ENCODE measurements around the gene KRTAP10-7. TPM values are rescaled to one million over a fixed set of nuclear protein-coding genes. Genes with fewer than 3 reads are reported as not detected.

KRTAP10-7 gene
- total RNA-seq, 6 experiments from 2014 or later = not detected

DNA sequence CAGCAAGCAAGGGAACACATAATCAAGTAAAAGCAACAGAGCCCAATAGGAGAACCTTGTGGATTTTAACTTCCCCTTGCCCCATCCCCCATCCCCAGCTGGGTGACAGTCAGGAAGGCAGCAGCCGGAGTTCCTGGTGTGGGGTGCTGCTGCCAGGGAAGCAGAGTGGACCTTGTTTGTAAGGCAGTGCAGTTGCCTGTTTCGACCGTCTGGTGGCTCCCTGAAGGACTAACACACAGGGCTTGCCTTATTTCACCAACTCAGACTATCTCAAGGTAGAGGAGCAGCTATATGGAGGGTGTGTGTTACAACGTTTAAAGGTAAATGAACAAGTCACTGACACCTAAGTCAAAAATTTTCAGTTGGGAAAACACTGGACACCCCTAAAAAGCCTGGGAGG is 18.1 kb downstream of the KRTAP10-7 start:
- peak; percentile 56 to 80 (median 74) for ATAC-seq
- WGBS (ENCODE audit: insufficient coverage, low coverage, low lambda C conversion rate, missing lambda C conversion rate) = 10% methylated on average over 2 of the region's 4 CpGs
- intact Hi-C loops (cut with DNase I) = no loop called here
- peak in 1 of 3 donors; percentile 57 for DNase-seq
- H3K27me3 ChIP-seq = no peaks in the 10 kb centered on the region
- TF ChIP-seq, protein P1, sequence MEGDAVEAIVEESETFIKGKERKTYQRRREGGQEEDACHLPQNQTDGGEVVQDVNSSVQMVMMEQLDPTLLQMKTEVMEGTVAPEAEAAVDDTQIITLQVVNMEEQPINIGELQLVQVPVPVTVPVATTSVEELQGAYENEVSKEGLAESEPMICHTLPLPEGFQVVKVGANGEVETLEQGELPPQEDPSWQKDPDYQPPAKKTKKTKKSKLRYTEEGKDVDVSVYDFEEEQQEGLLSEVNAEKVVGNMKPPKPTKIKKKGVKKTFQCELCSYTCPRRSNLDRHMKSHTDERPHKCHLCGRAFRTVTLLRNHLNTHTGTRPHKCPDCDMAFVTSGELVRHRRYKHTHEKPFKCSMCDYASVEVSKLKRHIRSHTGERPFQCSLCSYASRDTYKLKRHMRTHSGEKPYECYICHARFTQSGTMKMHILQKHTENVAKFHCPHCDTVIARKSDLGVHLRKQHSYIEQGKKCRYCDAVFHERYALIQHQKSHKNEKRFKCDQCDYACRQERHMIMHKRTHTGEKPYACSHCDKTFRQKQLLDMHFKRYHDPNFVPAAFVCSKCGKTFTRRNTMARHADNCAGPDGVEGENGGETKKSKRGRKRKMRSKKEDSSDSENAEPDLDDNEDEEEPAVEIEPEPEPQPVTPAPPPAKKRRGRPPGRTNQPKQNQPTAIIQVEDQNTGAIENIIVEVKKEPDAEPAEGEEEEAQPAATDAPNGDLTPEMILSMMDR (IDR thresholded peaks at IDR 0.05) = peak; percentile 7 to 36 (median 30)
- TF ChIP-seq POLR2A (IDR thresholded peaks at IDR 0.05) = no peak
- no peak overlapping the region for H3K4me3 ChIP-seq
- H3K36me3 ChIP-seq = no peaks in the 10 kb centered on the region
- no peak overlapping the region for H3K27ac ChIP-seq
- H3K9me3 ChIP-seq = no peaks in the 10 kb centered on the region
- H3K4me1 ChIP-seq = no peaks in the 10 kb centered on the region

DNA sequence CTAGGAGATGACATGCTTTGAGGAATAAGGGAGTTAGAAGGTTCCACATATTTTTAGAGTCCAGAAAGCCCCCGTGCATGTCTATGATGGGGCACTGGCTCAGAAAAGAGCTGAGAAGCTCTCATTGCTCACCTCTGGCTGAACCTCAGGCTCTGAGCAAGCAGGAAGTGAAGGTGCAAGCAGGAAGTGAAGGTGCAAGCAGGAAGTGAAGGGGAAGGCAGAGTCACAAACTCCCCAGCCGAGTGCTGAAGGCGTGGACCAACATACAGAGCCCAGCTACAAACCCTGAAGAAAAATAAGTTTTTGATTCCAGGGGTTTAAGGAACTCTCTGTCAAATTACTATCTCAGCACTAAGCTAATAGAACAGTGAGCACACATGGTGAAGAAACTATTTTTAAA is 18.5 kb downstream of the KRTAP10-7 start:
- Histone ChIP-seq H3K4me3 (no peak overlapping the region), H3K9me3 (no peaks in the 10 kb centered on the region), H3K27ac (no peak overlapping the region), H3K4me1 (no peaks in the 10 kb centered on the region), H3K27me3 (no peaks in the 10 kb centered on the region), H3K36me3 (no peaks in the 10 kb centered on the region)
- DNase-seq (peak in 1 of 3 donors; percentile 44), ATAC-seq (peak; percentile 26 to 58 (median 38))
- no peak for TF ChIP-seq POLR2A (IDR thresholded peaks at IDR 0.05)
- intact Hi-C loops (cut with DNase I) = no loop called here
- whole genome bisulfite sequencing (ENCODE audit: insufficient coverage, low coverage, low lambda C conversion rate, missing lambda C conversion rate) = 59% methylated on average over 3 of the region's 3 CpGs

DNA sequence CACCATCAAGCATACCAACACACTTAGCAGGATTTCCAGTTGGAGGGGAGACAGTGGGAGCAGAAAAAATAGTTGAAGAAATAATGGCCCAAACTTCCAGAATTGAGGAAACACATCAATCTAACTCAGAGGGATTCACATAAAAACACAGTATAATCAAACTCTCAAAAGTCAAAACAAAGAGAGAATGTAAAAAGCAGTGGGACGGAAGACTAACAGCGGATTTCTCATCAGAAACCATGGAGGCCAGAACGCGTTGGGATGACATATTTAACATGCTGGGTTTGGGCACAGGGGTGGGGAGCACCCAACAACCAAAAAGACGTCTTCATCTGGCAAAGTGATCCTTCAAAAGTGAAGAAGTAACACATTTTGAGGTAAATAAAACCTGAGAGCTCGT is 19.5 kb downstream of the KRTAP10-7 start:
- Histone ChIP-seq H3K4me3 (no peak overlapping the region), H3K4me1 (no peaks in the 10 kb centered on the region), H3K27ac (no peak overlapping the region), H3K27me3 (no peaks in the 10 kb centered on the region), H3K9me3 (no peaks in the 10 kb centered on the region), H3K36me3 (no peaks in the 10 kb centered on the region)
- 78% methylated on average over 6 of the region's 6 CpGs for WGBS (ENCODE audit: insufficient coverage, low coverage, low lambda C conversion rate, missing lambda C conversion rate)
- TF ChIP-seq, protein P1 (IDR thresholded peaks at IDR 0.05) = no peak
- no peak for TF ChIP-seq POLR2A (IDR thresholded peaks at IDR 0.05)
- DNase-seq (no peak), ATAC-seq (no peak)
- intact Hi-C loops (cut with DNase I) = no loop called here

DNA sequence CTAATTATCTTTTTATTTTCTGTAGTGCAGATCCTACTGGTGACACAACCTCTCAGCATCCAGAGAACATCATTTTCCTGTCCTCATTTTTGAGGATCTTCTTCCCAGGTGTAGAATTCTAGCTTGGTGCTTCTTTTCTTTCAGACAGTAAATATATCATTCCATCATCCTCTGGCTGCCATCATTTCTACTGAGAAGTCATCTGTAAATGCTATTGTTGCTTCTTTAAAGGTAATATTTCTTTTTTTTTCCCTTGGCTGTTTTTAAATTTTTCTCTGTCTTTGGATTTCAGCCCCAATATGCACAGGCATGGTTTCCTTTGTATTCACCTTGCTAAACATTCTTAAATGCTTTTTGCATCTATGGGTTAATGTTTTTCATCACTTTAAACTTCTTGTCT is 23.2 kb downstream of the KRTAP10-7 start:
- ATAC-seq = no peak
- intact Hi-C loops (cut with DNase I) = no loop called here

DNA sequence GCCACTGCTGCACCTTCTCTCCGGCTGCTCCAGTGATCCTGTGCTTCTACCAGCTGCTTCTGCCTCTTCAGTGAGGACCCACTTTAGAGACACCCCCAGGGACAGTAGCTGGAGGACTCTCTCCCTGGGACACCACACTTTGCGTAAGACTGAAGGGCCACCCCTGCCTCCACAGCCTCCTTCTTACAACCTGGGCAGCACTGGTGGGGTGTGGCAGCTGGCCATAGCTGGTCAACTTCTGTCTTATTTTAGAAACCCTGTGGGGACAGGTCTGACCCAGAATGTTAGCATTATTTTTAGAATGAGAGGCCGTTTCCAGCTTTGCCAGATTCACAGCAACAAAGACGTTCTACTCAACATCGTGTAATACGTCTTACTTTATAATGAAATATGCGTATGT is 25.4 kb downstream of the KRTAP10-7 start:
- DNase-seq (no peak), ATAC-seq (no peak)
- no peaks in the 10 kb centered on the region for H3K36me3 ChIP-seq
- 73% methylated on average over 6 of the region's 7 CpGs for WGBS (ENCODE audit: insufficient coverage, low coverage, low lambda C conversion rate, missing lambda C conversion rate)
- intact Hi-C loops (cut with DNase I) = no loop called here
- no peak overlapping the region for H3K4me3 ChIP-seq
- H3K27me3 ChIP-seq = no peaks in the 10 kb centered on the region
- no peak for TF ChIP-seq POLR2A (IDR thresholded peaks at IDR 0.05)
- TF ChIP-seq, protein P1 (IDR thresholded peaks at IDR 0.05) = no peak
- H3K4me1 ChIP-seq = no peaks in the 10 kb centered on the region
- no peaks in the 10 kb centered on the region for H3K9me3 ChIP-seq
- H3K27ac ChIP-seq = no peak overlapping the region

More for the DNA sequence above, 23.2 kb downstream of the KRTAP10-7 start:
- Histone ChIP-seq H3K4me1 (no peaks in the 10 kb centered on the region), H3K27ac (no peak overlapping the region), H3K27me3 (no peaks in the 10 kb centered on the region), H3K36me3 (no peaks in the 10 kb centered on the region), H3K4me3 (no peak overlapping the region), H3K9me3 (no peaks in the 10 kb centered on the region)
- no peak for TF ChIP-seq POLR2A (IDR thresholded peaks at IDR 0.05)
- TF ChIP-seq, protein P1 (IDR thresholded peaks at IDR 0.05) = no peak
- no peak for DNase-seq

All from right lobe of liver (tissue), 6 donors.